Measurements from ENCODE around the gene GRAP.

DNA sequence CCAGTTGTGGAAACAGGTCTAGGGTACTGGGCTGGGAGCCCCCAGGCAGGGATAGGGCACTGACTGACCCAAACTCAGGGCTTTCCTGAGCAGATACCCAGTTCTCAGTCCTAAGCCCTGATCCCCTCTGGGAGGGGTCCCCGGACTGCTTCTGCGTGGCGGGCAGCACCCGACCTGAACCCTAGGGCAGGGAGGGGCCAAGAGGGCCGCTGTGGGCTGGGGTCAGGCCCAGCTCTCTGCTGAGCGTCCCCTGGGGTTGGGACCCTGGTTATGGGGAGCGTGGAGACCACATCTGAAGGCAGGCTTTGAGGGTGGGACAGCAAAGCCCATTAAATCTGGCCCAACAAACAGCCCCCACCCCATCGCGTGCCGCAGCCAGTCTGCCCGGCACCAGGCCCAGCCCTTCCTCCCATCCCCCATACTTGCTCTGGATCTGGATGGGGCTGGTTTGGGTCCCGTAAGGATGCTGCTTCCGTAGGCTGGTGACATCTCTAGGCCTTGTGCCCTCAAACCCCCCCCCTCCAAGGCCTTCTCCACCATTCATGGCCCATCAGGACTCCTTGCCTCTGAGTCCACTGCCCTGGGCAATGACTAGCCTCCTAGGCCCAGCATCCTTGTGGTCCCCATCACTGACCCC is 41.5 kb downstream of the GRAP start:
- TF ChIP-seq, protein P1, sequence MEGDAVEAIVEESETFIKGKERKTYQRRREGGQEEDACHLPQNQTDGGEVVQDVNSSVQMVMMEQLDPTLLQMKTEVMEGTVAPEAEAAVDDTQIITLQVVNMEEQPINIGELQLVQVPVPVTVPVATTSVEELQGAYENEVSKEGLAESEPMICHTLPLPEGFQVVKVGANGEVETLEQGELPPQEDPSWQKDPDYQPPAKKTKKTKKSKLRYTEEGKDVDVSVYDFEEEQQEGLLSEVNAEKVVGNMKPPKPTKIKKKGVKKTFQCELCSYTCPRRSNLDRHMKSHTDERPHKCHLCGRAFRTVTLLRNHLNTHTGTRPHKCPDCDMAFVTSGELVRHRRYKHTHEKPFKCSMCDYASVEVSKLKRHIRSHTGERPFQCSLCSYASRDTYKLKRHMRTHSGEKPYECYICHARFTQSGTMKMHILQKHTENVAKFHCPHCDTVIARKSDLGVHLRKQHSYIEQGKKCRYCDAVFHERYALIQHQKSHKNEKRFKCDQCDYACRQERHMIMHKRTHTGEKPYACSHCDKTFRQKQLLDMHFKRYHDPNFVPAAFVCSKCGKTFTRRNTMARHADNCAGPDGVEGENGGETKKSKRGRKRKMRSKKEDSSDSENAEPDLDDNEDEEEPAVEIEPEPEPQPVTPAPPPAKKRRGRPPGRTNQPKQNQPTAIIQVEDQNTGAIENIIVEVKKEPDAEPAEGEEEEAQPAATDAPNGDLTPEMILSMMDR (IDR thresholded peaks at IDR 0.05), result no peak
- TF ChIP-seq POLR2A (IDR thresholded peaks at IDR 0.05), result no peak

All from ovary (tissue), 3 donors.